Sigmoid colon (tissue), 4 donors: Measurements from ENCODE around the gene FNTB.

Experiments used
- EP300 ChIP-seq, 4 donors: sonication (generic); formaldehyde crosslinking; IDR thresholded peaks; one replicate each; pipeline ENCODE4 v1.6.1; 2017; ENCODE audit warnings: antibody characterized with exemption in 4 of 4
- POLR2A ChIP-seq, 2 donors: fragments of 450-650 bp; IDR thresholded peaks; one replicate each; pipeline ENCODE4 v1.6.1; 2016; ENCODE audit warnings: antibody characterized with exemption in 2 of 2, mild to moderate bottlenecking in 2 of 2, moderate library complexity in 2 of 2
- POLR2AphosphoS5 ChIP-seq, 4 donors: sonication (generic); formaldehyde crosslinking; IDR thresholded peaks; one replicate each; pipeline ENCODE4 v1.6.1; 2017; ENCODE audit warnings: antibody characterized with exemption in 4 of 4
- TF ChIP-seq, protein P1 (sequence below), 4 experiments: fragments of 450-650 bp in 3 of 4; fragments of 200-600 bp in 1 of 4; IDR thresholded peaks; one replicate each; pipeline ENCODE4 v1.5.1; 2016 to 2019; ENCODE audit warnings: antibody characterized with exemption in 4 of 4, mild to moderate bottlenecking in 3 of 4, moderate library complexity in 2 of 4

DNA sequence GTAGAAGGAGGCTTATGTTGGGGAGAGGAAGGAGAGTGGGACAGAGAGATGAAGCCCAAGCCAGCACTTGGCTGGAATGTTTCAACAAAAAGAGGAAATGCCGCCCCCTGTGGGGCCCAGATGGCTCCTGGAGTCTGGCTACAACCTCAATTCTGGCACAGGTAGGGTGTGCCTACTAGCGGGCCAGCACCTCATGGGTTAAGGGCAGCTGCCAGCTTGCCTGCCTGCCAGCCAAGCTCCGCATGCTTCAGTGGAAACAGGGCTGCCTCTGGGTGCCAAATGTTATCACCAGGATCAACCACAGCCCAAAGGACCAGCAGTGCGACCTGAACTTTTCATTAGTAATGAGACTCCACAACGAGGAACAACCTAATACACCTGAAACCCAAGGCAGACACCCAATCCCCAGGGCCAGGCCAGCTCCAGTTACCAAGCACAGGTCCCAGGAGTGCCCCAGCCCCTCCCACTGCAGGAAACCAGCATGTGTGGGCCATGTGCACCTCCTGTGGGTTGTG, 25.9 kb upstream of the FNTB start:
- no peak for TF ChIP-seq POLR2A (IDR thresholded peaks at IDR 0.05)
- TF ChIP-seq, protein P1, sequence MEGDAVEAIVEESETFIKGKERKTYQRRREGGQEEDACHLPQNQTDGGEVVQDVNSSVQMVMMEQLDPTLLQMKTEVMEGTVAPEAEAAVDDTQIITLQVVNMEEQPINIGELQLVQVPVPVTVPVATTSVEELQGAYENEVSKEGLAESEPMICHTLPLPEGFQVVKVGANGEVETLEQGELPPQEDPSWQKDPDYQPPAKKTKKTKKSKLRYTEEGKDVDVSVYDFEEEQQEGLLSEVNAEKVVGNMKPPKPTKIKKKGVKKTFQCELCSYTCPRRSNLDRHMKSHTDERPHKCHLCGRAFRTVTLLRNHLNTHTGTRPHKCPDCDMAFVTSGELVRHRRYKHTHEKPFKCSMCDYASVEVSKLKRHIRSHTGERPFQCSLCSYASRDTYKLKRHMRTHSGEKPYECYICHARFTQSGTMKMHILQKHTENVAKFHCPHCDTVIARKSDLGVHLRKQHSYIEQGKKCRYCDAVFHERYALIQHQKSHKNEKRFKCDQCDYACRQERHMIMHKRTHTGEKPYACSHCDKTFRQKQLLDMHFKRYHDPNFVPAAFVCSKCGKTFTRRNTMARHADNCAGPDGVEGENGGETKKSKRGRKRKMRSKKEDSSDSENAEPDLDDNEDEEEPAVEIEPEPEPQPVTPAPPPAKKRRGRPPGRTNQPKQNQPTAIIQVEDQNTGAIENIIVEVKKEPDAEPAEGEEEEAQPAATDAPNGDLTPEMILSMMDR (IDR thresholded peaks at IDR 0.05), result no peak
- TF ChIP-seq POLR2AphosphoS5 (IDR thresholded peaks at IDR 0.05), result no peak
- TF ChIP-seq EP300 (IDR thresholded peaks at IDR 0.05), result no peak
